ENCODE results near the gene CDC42SE1.

The CDC42SE1 gene

DNA sequence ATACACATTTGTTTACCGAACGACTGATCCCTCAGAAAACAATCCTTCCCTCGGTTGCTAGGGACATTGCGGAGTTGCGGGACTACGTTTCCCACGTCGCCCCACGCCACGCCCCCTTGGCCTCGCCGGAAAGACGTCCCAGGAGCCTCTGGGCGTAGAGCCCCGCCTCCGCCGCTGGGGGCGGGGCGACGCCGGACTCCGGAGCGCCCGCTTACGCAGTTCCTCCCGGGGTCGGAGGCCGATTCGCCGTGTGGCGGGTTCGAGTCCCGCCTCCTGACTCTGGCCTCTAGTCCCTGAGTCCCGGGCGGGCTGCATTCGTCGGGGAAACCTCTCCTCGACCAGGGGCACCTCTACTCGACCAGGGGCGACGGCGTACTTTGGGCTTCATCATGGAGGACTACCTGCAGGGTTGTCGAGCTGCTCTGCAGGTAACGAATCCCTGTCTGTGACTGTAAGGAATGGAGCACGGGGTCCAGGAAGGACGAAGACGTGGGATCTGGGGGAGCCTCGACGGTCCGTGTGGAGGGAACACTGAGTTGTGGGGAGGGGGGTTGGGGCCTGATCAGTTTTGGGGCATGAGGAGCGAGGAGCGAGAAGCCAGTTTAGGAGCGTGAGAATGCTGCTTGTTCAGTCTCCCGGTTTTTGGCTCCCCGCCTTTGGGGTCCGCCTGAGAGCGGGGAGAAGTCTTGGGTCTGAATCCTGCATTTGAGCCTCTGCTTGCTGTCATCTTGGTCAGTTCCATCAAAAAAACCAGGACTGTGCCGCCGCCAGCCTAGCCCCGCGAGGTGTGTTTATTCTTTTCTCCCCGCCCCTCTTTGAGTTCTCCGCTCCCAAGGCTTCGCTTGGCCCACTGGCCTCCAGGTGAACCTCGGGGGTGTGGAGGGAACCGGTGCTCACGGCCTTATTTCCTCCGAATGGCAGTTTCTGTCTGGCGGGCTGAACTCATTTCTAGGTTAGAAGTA, 50.9 kb downstream of the CDC42SE1 start, which contains the start of gene PRUNE1:
Gene PRUNE1 (plus strand): TSS at position 206 of the 962 bp plus-strand sequence. CDS start 184 bp downstream, at position 390.
- peak; percentile 93 for DNase-seq (ENCODE audit: extremely low read depth, low read depth)
- TF ChIP-seq CTCF (IDR thresholded peaks at IDR 0.05; ENCODE audit: low read depth, low read length), result no peak

DNA sequence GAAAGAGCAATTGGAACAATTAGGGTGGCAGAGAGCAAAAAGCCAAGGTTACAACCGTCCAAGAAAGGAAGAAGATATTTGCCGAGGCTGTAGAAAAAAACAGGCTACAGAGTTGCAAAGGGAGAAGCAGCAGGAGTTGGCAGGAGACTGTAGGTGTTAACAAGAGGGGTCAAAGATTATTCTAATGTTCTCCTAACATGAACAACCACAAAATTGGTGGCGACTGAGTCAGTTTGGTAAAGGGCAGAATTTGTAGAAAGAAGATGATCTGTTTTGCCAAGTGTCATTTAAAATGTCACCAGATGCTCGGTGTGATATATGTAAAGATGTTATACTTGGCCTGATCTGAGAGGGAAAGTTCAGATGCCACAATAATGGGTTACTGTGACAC, 51.6 kb downstream of the CDC42SE1 start:
- TF ChIP-seq CTCF (IDR thresholded peaks at IDR 0.05; ENCODE audit: low read depth, low read length), result no peak
- DNase-seq (ENCODE audit: extremely low read depth, low read depth), result no peak

DNA sequence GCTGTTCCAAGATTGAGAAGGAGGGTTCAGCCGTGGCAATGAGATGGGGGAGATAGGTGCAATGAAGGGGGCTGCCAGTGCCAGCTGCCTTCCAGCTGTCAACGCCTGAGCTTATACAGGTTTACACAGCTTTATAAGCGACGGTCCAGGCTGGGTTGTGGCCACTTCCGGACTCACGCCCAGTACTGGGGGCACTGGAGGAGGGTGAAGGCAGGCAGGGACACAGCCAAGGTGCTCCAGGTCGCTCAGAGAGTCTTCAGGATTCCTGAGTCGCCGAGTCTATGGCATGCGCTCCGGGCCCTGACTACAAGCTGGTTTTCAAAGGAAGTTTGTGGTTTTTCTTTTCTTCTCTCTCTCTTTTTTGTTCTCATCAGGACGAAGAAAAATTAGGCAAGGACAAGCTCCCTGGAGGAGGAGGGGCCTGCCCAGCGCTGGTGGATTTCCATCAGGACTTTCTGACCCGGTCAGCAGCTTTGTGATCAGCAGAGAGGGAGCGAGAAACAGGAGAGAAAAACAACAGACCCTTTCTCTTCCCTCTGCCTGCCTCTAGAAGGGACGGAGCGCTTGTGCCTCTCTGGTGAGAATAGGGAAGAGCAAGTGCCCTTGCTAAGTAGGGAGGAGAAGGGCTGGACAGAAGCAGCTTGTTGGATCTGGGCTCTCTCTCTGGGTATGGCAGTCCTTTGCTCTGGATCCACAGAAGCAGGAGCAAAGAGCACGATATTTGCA, 52.9 kb downstream of the CDC42SE1 start, which contains the start of gene MINDY1:
Gene MINDY1 (minus strand): TSS at position 576 of the 726 bp plus-strand sequence. CDS start 4,285 bp downstream, outside the sequence.
- TF ChIP-seq CTCF (IDR thresholded peaks at IDR 0.05; ENCODE audit: low read depth, low read length), result peak; percentile 48
- DNase-seq (ENCODE audit: extremely low read depth, low read depth), result peak; percentile 64

DNA sequence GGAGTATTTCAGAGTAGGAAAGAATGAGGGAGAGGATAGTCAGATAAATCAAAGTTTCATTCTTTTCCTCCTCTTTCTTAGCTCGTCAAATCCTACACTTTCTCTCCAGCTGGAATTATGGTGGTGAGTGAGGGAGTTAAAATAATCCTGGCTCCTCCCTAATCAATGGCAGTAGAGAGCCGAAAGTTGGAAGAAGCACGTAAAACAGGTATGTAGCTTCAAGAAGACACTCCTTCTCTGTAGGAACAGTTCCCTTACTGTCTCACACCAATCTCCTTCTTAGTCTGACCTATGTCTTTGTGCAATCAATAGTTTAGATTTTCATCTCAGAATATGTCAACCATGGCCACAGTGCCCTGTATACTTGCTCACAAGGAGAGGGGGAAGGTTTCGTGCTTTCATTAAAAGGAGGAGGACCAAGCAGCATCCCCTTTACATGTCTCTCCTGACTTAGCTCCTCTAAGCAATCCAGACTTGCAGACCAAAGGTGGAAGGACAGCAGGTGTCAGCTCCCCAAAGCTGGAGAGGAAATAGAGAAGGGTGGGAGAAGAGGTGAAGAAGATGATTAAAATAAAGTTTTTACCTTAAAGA, 53.6 kb downstream of the CDC42SE1 start:
- no peak for TF ChIP-seq CTCF (IDR thresholded peaks at IDR 0.05; ENCODE audit: low read depth, low read length)
- no peak for DNase-seq (ENCODE audit: extremely low read depth, low read depth)

GRCh38 chr1:151003180-151003579, 56.2 kb downstream of the CDC42SE1 start:
- TF ChIP-seq CTCF (IDR thresholded peaks at IDR 0.05; ENCODE audit: low read depth, low read length), result no peak
- DNase-seq (ENCODE audit: extremely low read depth, low read depth), result no peak

- no peak for DNase-seq (ENCODE audit: extremely low read depth, low read depth)
- no peak for TF ChIP-seq CTCF (IDR thresholded peaks at IDR 0.05; ENCODE audit: low read depth, low read length)
Observed at GRCh38 chr1:151002611-151003010, 56.8 kb downstream of the CDC42SE1 start.
